HG03103 (cell line): ENCODE measurements around the gene ATG7.
"Not testable (repeated sequence)": the region's sequence is repeated elsewhere in the genome, so short reads cannot be mapped to it uniquely, and the experiment has no call there.

Experiments
- ATAC-seq: cut with Tn5 transposase; IDR thresholded peaks from one replicate; pipeline ENCODE4 v1.9.1; 2021; ENCODE audit warnings: low read depth; ENCODE audit not compliant: unreplicated experiment

The ATG7 gene

DNA sequence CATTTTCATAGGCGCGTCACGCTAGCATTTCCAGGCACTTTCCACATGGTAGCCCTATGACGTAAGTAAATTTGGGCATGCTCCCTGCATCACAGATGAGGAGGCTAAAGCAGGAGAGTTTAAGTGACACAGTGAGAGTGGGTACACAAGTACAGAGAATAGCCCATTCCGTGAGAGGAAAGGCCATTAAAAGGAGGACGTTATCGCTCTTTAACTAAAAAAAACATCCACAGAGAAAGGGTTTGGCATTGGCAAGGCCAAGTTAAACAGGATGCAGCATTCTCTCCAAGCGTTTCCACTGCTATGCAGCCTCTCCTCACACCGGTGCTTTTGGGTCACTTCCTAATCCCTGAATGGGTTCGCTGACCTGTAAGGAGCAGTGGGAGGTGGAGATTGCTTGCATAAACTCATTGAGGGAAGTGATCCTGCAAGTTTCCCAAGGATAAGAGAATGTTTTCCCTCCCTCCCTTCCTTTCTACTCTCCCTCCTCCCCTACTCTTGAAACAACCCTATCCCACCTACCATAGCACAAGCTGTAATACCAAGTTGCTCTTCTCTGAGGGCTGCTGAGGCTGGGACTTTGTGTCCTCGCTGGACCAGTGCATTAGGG, 223.9 kb downstream of the ATG7 start:
- ATAC-seq = no peak

DNA sequence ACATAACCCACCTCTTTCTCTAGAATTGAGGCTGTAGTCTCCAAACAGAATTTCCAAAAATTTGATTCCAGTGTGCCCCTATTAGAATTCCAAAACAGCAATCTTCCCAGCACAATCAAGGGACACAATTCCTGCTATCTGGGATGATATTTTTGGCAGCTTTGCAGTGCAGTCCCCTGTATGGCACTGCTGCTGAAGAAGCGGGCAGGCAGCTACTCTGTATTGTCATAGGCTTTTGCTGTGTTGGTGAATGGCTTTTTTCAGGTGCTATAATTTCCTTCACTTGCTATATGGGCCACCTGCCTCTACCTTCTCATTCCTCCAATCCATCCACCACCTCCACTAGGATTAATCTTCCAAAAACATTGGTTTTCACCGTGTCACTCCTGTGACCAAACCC, 226.0 kb downstream of the ATG7 start:
- no peak for ATAC-seq

DNA sequence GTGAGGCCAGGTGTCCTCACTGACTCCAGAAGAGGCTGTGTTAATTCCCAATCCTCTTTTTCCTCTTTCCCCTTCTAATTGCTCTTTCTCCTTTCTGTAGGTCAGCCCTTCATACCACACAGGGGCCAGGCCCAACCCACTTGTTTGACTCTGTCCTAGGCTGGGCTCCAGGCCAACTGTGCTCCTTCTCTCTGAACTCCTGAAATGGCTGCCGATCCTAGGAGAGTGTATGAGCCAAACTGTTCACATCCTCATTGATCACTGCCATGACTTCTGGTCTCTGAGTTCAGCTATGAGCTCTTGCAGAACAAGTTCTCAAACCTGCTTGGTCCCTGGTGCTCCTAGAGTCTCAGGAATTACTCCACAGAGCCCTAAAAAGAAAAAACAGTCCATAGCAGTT, 226.4 kb downstream of the ATG7 start:
- ATAC-seq = no peak

DNA sequence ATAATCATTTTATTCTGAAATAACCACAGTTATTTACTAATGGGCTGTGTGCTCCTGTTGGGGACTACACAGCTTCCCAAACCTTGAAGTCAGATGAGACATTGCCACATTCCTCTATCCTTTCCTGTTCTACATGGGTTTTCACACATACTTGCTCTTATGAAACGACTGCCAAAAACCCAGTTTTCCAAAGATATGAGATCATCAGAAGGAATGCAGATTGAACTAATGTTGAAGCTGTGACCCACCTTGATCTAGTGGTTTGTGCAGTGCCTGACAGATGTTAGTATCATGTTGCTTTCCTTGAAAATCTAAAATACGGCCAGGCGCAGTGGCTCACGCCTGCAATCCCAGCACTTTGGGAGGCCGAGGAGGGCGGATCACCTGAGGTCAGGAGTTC, 226.9 kb downstream of the ATG7 start:
- ATAC-seq = no peak

DNA sequence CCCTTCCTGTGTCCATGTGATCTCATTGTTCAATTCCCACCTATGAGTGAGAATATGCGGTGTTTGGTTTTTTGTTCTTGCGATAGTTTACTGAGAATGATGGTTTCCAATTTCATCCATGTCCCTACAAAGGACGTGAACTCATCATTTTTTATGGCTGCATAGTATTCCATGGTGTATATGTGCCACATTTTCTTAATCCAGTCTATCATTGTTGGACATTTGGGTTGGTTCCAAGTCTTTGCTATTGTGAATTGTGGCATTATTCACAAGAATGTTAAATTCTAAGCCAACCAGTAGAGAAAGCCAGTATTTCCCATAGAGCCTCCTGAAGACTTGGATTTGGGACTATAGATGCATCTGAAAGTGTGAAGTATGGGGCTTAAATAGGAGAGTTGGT, 230.2 kb downstream of the ATG7 start:
- not testable (repeated sequence) for ATAC-seq

DNA sequence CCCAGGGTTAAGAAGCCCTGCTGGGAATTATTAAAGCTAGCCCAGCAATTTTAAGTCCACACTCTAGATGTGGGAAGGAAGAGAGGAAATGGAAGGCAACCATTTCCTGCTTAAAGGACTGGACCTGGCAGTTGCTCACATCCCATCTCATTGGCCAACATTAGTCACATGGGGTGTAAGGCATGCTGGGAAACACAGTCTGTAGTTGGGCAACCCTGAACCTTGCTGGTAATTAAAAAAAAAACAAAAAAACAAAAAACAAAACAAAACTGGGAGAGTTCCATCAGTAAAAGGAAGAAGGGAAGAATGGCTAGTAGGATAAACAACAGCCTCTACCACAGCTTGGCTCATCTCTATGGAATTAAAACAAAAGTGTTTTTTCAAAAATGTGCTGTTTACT, 235.5 kb downstream of the ATG7 start:
- ATAC-seq = no peak

DNA sequence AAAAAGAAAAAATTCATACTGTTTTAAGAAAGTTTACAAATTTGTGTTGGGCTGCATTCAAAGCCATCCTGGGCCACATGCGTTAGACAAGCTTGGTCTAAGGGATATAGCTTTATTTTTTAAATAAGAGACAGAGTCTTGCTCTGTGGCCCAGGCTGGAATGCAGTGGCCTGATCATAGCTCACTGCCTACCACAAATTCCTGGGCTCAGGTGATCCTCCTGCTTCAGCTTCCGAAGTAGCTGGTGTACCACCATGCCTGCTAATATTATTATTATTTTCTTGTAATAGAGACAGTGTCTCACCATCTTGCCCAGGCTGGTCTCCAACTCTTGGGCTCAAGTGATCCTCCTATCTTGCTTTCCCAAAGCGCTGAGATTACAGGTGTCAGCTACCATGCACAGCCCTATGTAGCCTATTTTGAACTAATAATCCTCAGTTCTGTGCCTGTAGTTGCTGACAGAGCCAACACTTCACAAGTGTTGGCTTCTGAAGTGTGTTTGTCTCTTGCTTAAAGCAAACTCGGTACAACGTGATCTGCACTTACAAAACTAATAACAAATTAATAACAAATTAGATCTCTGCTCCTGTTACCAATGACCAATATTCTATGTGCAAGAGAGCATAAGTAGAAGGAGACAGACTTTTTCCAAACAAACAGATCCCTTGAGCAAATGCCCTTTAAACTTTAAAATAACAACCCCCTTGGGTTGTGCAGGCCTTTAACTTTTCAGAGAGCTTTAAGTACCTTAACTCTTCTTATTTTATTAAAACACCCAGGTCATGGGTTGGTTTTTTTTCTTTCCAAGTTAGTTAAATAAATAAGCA, 236.4 kb downstream of the ATG7 start:
- ATAC-seq = no peak

DNA sequence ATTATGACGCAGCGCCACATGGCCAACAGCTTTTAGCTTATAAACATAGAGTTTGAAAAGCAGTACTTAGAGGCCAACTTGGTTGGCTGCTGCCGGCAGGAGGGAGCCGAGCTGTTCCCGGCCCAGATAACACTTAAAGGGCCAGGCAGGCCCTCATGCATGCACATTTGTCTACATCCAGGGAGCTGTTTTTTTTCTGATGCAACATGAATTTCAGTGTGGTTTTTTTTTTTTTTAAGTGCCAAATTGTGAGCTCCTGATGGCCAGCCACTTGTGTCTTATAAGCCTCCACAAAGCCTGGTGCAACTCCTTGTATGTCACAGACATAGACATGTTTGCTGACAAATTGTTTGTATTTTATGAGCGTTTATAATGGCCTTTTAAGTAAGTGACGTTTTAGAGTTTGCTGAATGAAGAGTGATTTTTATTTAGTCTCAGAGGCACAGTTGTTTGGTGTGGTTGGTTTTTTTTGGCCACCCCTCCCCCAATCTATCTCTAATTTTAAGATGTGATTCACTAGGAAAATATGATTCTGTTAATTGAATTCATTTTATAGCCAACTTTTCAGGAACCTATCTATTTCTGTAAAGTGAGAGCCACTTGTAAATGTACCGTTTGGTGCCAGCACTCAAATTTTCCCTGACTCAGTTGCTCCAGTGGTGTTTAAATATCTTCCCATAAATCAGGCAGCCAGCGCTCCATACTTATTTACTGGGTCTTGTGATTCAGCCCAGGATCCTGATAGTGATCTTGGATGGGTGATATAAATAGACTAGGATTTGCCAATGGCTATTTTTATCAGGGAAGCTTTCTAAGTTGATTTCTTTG, 237.2 kb downstream of the ATG7 start:
- no peak for ATAC-seq

DNA sequence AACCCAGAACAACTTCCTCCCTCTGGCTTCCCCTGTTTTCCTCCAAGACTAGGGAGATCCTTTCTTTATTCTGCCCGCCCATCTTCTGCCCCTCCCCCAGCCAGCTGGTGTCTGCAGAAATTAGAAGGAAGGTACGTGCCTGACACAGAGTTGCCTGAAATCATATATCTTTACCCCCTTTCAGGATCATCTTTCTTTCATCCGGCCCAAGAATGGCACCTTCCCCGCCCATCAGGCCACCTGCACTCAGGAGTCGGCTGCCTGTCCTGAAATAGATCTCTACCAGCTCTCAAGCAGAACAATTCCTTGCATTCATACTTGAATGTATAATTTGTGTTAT, 237.8 kb downstream of the ATG7 start:
- ATAC-seq = no peak

DNA sequence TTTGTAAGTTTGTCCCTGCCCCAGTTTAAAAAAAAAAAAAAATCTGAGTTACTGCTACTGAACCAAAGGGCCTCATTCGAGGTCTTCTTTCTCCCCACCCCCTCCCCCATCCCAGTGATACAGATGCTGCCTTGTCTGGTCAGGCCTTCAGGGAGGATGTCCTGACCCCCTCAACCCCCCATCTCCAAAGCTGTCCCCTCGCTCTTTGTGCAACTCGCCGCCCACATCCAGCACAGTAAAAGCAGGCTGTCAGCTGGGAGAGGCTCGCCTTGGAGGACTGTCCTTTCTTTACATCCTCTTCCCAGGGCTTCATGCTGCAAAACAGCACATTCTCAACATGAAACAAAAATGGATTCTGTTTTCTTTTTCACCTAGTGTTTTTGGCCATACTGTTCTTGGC, 238.2 kb downstream of the ATG7 start:
- ATAC-seq = no peak

DNA sequence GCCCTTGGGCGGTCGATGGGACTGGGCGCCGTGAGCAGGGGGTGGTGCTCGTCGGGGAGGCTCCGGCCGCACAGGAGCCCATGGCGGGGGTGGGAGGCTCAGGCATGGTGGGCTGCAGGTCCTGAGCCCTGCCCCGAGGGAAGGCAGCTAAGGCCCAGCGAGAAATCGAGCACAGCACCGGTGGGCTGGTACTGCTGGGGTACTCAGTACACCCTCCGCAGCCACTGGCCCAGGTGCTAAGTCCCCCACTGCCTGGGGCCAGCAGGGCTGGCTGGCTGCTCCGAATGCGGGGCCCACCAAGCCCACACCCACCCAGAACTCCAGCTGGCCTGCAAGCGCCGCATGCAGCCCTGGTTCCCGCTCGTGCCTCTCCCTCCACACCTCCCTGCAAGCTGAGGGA, 239.4 kb downstream of the ATG7 start:
- ATAC-seq = not testable (repeated sequence)

DNA sequence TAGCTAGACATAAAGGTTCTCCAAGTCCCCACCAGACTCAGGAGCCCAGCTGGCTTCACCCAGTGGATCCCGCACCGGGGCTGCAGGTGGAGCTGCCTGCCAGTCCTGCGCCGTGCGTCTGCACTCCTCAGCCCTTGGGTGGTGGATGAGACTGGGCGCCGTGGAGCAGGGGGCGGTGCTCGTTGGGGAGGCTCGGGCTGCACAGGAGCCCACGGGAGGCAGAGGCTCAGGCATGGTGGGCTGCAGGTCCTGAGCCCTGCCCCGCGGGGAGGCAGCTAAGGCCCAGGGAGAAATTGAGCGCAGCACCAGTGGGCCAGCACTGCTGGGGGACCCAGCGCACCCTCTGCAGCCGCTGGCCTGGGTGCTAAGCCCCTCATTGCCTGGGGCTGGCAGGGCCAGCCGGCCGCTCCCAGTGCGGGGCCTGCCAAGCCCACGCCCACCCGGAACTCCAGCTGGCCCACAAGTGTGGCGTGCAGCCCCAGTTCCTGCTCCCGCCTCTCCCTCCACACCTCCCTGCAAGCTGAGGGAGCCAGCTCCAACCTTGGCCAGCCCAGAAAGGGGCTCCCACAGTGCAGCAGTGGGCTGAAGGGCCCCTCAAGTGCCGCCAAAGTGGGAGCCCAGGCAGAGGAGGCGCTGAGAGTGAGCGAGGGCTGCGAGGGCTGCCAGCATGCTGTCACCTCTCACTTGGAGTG, 241.1 kb downstream of the ATG7 start:
- not testable (repeated sequence) for ATAC-seq

DNA sequence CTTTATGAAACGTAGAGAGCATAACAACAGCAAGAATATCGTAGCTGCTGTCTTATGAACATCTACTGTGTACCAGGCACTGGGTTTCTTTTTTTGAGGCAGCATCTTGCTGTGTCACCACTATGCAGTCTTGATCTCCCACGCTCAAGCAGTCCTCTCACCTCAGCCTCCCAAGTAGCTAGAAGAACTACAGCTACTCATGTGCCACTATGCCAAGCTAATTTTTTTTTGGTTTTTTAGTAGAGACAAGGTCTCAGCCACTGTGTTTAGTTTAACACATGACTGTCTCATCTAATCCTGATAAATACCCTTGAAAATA, 241.6 kb downstream of the ATG7 start:
- no peak for ATAC-seq

DNA sequence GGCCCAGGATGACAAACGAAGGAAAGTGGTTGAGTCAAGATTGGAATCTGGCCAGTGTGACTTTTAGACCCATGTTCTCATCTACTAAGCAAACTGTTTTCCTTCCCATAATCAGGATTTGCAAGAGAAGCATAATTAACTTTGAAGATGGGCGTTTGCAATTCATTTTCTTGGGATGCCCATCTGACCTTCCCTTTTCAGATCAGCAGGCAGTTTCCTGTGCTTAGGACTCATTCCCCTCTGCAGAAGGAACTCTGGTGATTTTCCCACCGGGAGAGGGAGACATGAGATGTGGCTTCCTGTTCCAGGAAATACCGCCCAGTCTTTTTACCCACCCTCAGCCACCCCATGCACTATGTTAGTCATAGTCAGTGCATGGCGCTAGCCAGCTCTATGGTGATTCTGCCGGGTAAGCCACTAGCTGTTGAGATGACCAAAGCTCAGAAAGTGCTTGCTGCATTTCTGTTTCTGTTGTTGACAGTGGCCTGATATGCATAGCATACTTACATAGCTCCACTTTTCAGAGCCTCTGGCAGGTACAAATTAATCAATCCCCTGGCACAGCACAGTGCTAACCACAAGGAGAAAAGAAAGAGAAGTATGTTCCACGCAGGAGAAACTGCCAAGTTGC, 242.1 kb downstream of the ATG7 start:
- ATAC-seq = no peak

DNA sequence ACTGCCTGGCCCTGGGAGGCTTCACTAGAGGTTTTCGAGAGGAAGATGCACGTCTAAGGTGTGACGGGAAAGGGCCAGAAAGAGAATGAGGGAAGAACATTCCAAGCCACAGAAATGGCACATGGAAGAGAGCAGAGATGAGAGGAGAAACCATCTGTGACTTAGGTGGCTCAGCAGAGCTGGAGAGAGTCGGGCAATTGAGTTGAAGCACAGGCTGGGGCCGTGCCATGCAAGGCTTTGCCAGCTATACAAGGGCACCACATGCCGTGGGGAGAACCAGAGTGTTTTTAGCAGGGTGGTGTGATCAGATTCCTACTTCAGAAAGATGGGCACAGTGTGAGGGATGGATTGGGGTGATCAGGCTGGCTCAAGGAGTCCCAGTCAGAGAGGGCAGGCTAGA, 245.4 kb downstream of the ATG7 start:
- no peak for ATAC-seq

DNA sequence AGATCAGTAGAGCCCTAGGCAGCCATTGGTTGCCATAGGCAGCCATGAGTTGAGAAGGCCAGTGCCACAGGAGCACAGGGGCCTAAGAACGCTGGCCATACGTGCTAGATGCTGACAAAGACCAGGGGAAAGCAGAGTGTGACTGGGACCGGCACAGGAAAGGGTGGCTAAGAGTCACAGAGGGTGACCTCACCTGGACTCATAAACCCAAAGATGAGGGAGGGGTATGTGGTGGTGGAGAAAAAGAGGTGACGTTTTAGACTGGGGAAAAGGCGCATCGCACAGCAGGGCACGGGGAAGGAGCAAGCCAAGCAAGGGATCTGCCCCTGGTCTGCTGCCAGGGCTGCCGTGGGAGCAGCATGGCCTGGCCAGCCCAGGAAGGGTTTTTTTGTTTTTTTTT, 249.0 kb downstream of the ATG7 start:
- no peak for ATAC-seq

DNA sequence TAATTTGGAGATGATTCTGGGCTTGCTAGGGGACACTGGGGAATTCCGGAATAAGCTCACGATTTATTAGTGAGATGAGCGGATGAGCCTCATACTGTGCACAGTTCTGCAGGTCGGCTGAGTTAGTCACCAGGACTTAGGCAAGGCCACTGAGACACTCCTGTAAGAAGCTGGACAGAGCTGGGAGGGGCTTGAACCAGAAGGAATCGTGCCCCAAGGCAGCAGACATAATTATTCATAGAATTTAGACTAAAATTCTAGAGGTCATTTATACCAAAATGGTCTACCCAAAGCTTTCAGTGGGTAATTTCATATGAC, 250.2 kb downstream of the ATG7 start:
- ATAC-seq = no peak

DNA sequence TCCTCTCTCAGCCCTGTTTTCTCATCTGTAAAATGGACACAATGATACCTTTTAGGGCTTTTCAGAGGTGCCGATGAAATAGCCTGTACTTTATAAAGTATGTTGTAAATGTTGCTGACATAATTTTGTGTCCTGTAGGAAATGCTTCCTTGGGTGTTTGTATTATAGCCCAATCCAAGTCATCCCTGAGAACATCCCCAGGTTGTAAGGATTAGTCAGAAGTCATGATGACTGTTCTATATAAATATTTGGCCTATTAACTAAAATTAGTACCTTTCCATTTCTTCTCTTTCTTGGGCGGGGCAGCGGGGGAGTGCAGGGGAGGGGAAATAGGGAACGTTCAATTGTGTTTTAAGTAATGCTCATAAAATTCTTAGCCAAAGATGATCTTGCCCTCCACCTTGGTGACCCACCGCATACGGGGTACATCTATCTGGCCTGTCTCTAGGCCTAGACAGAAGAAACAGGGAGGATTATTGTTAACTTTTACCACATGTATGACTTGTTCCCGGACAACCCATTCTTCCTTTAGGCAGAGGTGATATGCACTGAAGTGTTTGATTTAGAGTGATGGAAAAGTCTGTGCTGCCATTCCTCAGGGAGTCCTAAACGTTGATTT, 250.9 kb downstream of the ATG7 start:
- ATAC-seq = no peak

DNA sequence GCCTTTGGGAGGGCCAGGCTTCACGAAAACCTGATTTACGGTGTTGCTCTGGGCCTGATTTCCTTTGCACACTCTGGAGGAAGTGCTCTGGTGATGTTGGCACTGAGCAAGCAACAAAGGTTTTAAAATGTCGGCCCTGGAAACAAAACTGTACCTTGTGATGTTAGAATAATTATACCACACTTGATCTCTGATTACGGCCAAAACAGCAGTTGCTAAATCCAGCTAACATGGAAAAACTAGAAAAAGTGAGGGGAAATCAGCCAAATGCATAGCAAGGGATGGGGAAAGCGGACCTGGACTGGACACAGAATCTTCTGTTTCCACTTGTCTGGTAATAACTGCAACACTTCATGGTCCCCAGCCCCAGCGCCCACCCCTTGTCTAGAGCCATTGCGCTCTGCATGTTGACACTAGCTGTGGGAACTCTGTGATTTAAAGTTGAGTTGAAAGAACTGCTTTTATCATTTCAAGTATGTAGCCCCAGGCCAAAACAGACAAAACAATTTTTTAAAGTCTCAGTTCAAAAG, 251.4 kb downstream of the ATG7 start:
- ATAC-seq = no peak

DNA sequence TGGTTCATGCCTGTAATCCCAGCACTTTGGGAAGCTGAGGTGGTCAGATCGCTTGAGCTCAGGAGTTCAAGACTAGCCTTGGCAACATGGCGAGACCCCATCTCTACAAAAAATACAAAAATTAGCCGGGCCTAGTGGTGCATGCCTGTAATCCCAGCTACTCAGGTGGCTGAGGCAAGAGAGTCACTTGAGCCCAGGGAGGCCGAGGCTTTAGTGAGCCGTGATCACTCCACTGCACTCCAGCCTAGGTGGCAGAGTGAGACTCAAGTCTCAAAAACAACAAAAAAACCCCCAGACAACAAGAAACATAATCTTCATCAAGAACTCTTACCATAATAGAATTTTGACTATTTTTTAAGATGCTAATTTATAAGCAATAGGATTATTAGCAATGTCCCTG, 253.9 kb downstream of the ATG7 start:
- not testable (repeated sequence) for ATAC-seq
